ENCODE data around the gene CLTC. TPM values are rescaled to one million over a fixed set of nuclear protein-coding genes. Genes with fewer than 3 reads are reported as not detected.

CLTC gene
- polyA plus RNA-seq, 1 of the 3 experiments (the other 2 are of a cell fraction): 160 TPM

DNA sequence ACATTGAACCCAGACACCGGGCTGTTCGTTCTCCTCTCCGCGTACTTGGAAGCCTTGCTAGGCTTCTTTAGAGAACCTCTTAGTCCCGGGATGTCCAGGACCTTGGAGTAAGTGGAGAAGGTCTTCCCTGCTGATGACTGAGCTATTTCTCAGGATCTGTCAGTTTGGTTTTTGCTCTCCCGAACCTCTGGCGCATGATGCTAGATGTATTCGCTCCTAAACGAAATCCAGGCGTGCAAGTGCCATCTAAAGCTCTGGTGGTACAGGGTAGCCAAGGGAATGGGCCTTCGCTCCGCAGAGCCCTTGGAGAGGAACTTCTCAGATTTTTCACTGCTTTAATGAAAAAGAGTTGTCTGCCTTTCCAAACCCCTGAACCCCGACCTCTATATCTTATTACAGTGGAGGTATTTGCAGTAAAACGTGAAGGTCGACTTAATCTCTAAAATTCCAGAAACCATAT lies 88.3 kb downstream of the CLTC start:
- H3F3A ChIP-seq (replicated peaks; ENCODE audit: insufficient read depth): peaks cover 19% of the 10 kb centered on the region
- H3K9me2 ChIP-seq: no peaks in the 10 kb centered on the region
- H3K79me2 ChIP-seq (ENCODE audit: insufficient read depth): peaks cover 97% of the 10 kb centered on the region
- H3K9me3 ChIP-seq: no peaks in the 10 kb centered on the region
- peak overlapping the region; percentile 94 for H3K9ac ChIP-seq
- no peak for DNase-seq
- peaks cover 6 to 17% of the 10 kb centered on the region in 2 experiments for H3K36me3 ChIP-seq (replicated peaks in 1 of 2; ENCODE audit: control insufficient read depth in 1 of 2, insufficient read depth in 2 of 2, low read length in 1 of 2)
- H2AFZ ChIP-seq (ENCODE audit: low read depth): peak overlapping the region; percentile 88
- H3K27me3 ChIP-seq (ENCODE audit: insufficient read depth): no peaks in the 10 kb centered on the region
- peak overlapping the region; percentile 92 to 96 for H3K27ac ChIP-seq (ENCODE audit: low read depth in 2 of 2, low read length in 1 of 2)
- 2% methylated on average over 15 of the region's 15 CpGs for WGBS (ENCODE audit: low lambda C conversion rate)
- H3K4me3 ChIP-seq (ENCODE audit: low read depth in 2 of 2, low read length in 1 of 2): peak overlapping the region; percentile 88 to 90
- POLR2A ChIA-PET: interaction anchor here (1.0 to 1.2 kb wide), 2 partner anchors 88 to 143 kb away, joined by 3 to 13 read pairs; partner anchors contain the start of genes CLTC and DHX40
- peak overlapping the region; percentile 90 for H3K4me2 ChIP-seq
- peaks cover 9 to 16% of the 10 kb centered on the region in 2 experiments; a peak in 3 of 4 replicates for H3K4me1 ChIP-seq (ENCODE audit: control insufficient read depth in 1 of 2, insufficient read depth in 2 of 2, low read depth in 1 of 2, low read length in 1 of 2)
- CTCF ChIA-PET: interaction anchor here (0.7 to 1.9 kb wide), 7 partner anchors 10 to 329 kb away, joined by 3 to 4 read pairs (median 3); no protein-coding TSS in a partner anchor
- TF ChIP-seq POLR2AphosphoS5 (IDR thresholded peaks at IDR 0.05; ENCODE audit: low read depth, low read length): no peak
- TF ChIP-seq RAD21 (IDR thresholded peaks at IDR 0.05; ENCODE audit: low read length): no peak
- no peak for TF ChIP-seq SMC3 (IDR thresholded peaks at IDR 0.05; ENCODE audit: low read depth, low read length)
- TF ChIP-seq, protein P1, sequence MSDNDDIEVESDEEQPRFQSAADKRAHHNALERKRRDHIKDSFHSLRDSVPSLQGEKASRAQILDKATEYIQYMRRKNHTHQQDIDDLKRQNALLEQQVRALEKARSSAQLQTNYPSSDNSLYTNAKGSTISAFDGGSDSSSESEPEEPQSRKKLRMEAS (IDR thresholded peaks at IDR 0.05; ENCODE audit: low read depth): no peak
- TF ChIP-seq FOSL2 (IDR thresholded peaks at IDR 0.05; ENCODE audit: borderline replicate concordance, low read depth): no peak
- TF ChIP-seq, protein P2, sequence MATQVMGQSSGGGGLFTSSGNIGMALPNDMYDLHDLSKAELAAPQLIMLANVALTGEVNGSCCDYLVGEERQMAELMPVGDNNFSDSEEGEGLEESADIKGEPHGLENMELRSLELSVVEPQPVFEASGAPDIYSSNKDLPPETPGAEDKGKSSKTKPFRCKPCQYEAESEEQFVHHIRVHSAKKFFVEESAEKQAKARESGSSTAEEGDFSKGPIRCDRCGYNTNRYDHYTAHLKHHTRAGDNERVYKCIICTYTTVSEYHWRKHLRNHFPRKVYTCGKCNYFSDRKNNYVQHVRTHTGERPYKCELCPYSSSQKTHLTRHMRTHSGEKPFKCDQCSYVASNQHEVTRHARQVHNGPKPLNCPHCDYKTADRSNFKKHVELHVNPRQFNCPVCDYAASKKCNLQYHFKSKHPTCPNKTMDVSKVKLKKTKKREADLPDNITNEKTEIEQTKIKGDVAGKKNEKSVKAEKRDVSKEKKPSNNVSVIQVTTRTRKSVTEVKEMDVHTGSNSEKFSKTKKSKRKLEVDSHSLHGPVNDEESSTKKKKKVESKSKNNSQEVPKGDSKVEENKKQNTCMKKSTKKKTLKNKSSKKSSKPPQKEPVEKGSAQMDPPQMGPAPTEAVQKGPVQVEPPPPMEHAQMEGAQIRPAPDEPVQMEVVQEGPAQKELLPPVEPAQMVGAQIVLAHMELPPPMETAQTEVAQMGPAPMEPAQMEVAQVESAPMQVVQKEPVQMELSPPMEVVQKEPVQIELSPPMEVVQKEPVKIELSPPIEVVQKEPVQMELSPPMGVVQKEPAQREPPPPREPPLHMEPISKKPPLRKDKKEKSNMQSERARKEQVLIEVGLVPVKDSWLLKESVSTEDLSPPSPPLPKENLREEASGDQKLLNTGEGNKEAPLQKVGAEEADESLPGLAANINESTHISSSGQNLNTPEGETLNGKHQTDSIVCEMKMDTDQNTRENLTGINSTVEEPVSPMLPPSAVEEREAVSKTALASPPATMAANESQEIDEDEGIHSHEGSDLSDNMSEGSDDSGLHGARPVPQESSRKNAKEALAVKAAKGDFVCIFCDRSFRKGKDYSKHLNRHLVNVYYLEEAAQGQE (IDR thresholded peaks at IDR 0.05; ENCODE audit: low read depth, low read length): no peak
- no peak for TF ChIP-seq GATA2 (CRISPR knock-in tag; IDR thresholded peaks at IDR 0.05)
- H4K20me1 ChIP-seq (ENCODE audit: insufficient read depth): peaks cover 32% of the 10 kb centered on the region

DNA sequence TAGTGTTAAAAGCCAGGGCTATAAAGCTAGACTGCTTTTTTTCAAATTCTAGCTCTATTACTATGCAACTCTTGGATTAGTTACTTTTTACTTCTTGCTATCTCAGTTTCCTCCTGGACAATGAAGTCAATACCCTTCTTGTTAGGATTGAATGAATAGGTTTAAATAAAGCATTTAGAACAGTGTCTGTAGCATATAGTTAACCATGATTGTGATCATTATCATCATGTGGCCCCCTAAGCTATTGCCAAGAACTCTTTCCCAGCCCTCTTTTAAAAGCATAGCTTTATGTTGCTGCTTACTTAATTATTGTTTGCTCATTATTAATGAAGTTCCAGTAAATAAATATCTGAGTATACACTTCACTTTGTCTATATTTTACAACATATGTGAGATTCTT lies 92.2 kb downstream of the CLTC start:
- no peak overlapping the region for H3K4me3 ChIP-seq (ENCODE audit: low read depth in 2 of 2, low read length in 1 of 2)
- H3F3A ChIP-seq (replicated peaks; ENCODE audit: insufficient read depth): peaks cover 21% of the 10 kb centered on the region
- no peaks in the 10 kb centered on the region for H3K9me3 ChIP-seq
- ChIA-PET CTCF (interaction anchor here (0.9 to 2.0 kb wide), 3 partner anchors 190 to 401 kb away, joined by 3 to 4 read pairs (median 3); no protein-coding TSS in a partner anchor), POLR2A (no interaction called here)
- no peak overlapping the region for H3K9ac ChIP-seq
- H3K27me3 ChIP-seq (ENCODE audit: insufficient read depth): no peaks in the 10 kb centered on the region
- peaks cover 97% of the 10 kb centered on the region for H3K79me2 ChIP-seq (ENCODE audit: insufficient read depth)
- TF ChIP-seq RFX5 (IDR thresholded peaks at IDR 0.05; ENCODE audit: low read length) (no peak), GABPA (IDR thresholded peaks at IDR 0.05; ENCODE audit: low read depth) (no peak), NRF1 (IDR thresholded peaks at IDR 0.05; ENCODE audit: low read depth, low read length) (no peak), FOXJ3 (CRISPR knock-in tag; IDR thresholded peaks at IDR 0.05) (no peak)
- TF ChIP-seq, protein P3, sequence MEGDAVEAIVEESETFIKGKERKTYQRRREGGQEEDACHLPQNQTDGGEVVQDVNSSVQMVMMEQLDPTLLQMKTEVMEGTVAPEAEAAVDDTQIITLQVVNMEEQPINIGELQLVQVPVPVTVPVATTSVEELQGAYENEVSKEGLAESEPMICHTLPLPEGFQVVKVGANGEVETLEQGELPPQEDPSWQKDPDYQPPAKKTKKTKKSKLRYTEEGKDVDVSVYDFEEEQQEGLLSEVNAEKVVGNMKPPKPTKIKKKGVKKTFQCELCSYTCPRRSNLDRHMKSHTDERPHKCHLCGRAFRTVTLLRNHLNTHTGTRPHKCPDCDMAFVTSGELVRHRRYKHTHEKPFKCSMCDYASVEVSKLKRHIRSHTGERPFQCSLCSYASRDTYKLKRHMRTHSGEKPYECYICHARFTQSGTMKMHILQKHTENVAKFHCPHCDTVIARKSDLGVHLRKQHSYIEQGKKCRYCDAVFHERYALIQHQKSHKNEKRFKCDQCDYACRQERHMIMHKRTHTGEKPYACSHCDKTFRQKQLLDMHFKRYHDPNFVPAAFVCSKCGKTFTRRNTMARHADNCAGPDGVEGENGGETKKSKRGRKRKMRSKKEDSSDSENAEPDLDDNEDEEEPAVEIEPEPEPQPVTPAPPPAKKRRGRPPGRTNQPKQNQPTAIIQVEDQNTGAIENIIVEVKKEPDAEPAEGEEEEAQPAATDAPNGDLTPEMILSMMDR (IDR thresholded peaks at IDR 0.05): no peak
- H3K36me3 ChIP-seq (replicated peaks in 1 of 2; ENCODE audit: control insufficient read depth in 1 of 2, insufficient read depth in 2 of 2, low read length in 1 of 2): no peaks in the 10 kb centered on the region
- no peak overlapping the region for H2AFZ ChIP-seq (ENCODE audit: low read depth)
- H3K4me2 ChIP-seq: no peak overlapping the region
- H3K27ac ChIP-seq (ENCODE audit: low read depth in 2 of 2, low read length in 1 of 2): no peak overlapping the region
- H3K9me2 ChIP-seq: no peaks in the 10 kb centered on the region
- peaks cover 16% of the 10 kb centered on the region for H4K20me1 ChIP-seq (ENCODE audit: insufficient read depth)
- peaks cover 9 to 10% of the 10 kb centered on the region in 2 experiments; a peak in 2 of 4 replicates for H3K4me1 ChIP-seq (ENCODE audit: control insufficient read depth in 1 of 2, insufficient read depth in 2 of 2, low read depth in 1 of 2, low read length in 1 of 2)
- no peak for DNase-seq

Data from SK-N-SH (cell line).